Sigmoid colon (tissue), 4 donors: Measurements from ENCODE around the gene ZNF335.

Experiments
- CTCF ChIP-seq, 4 experiments: fragments of 450-650 bp in 3 of 4; fragments of 200-600 bp in 1 of 4; IDR thresholded peaks; one replicate each; pipeline ENCODE4 v1.5.1; 2016 to 2019; ENCODE audit warnings: antibody characterized with exemption in 4 of 4, mild to moderate bottlenecking in 3 of 4, moderate library complexity in 2 of 4
- EP300 ChIP-seq, 4 donors: sonication (generic); formaldehyde crosslinking; IDR thresholded peaks; one replicate each; pipeline ENCODE4 v1.6.1; 2017; ENCODE audit warnings: antibody characterized with exemption in 4 of 4
- POLR2A ChIP-seq, 2 donors: fragments of 450-650 bp; IDR thresholded peaks; one replicate each; pipeline ENCODE4 v1.6.1; 2016; ENCODE audit warnings: antibody characterized with exemption in 2 of 2, mild to moderate bottlenecking in 2 of 2, moderate library complexity in 2 of 2

GRCh38 chr20:45974896-45975565 lies 3.0 kb upstream of the ZNF335 start:
- no peak for TF ChIP-seq CTCF (IDR thresholded peaks at IDR 0.05)
- no peak for TF ChIP-seq POLR2A (IDR thresholded peaks at IDR 0.05)
- no peak for TF ChIP-seq EP300 (IDR thresholded peaks at IDR 0.05)
